MCF 10A (cell line): Measurements from ENCODE around the gene DLGAP3. TPM values are rescaled to one million over a fixed set of nuclear protein-coding genes. Genes with fewer than 3 reads are reported as not detected.

Source experiments
- BruUV-seq: library from RNA; stranded (reverse); fragments of 400-500 nt; replicated peaks from 2 replicates; lab custom pipeline; 2021; lab: Mats Ljungman, UMichigan
- CTCF ChIA-PET: fragments of 300-600 bp; sonication (Branson Sonifier 250); formaldehyde crosslinking; extraction: SDS; loops from one replicate; lab custom pipeline; 2021; ENCODE audit warnings: antibody characterized with exemption, inconsistent platforms; lab: Yijun Ruan, JAX
- POLR2A ChIA-PET: fragments of 300-600, 350-650 bp; sonication (Branson Sonifier 250); formaldehyde crosslinking; extraction: SDS; loops from one replicate; lab custom pipeline; 2020; ENCODE audit warnings: antibody characterized with exemption, inconsistent platforms; lab: Yijun Ruan, JAX
- DNase-seq: peaks from one replicate; pipeline ENCODE4 v3.0.0-alpha.2; 2018; ENCODE audit not compliant: unreplicated experiment
- H3K27ac Mint-ChIP-seq: one replicate; pipeline ENCODE4 v1.8.0; 2022; ENCODE audit warnings: mild to moderate bottlenecking, low read depth, mixed read lengths; ENCODE audit not compliant: unreplicated experiment
- H3K27me3 Mint-ChIP-seq: one replicate; pipeline ENCODE4 v1.8.0; 2022; ENCODE audit warnings: mixed read lengths; ENCODE audit not compliant: insufficient read depth, unreplicated experiment
- H3K36me3 Mint-ChIP-seq: one replicate; pipeline ENCODE4 v1.8.0; 2022; ENCODE audit warnings: mild to moderate bottlenecking, moderate library complexity, mixed read lengths; ENCODE audit not compliant: insufficient read depth, unreplicated experiment
- H3K4me1 Mint-ChIP-seq: one replicate; pipeline ENCODE4 v1.8.0; 2022; ENCODE audit warnings: mixed read lengths; ENCODE audit not compliant: insufficient read depth, unreplicated experiment
- H3K4me3 Mint-ChIP-seq: one replicate; pipeline ENCODE4 v1.8.0; 2022; ENCODE audit warnings: mild to moderate bottlenecking, moderate library complexity, mixed read lengths; ENCODE audit not compliant: unreplicated experiment
- H3K9me3 Mint-ChIP-seq: one replicate; pipeline ENCODE4 v1.8.0; 2022; ENCODE audit warnings: mixed read lengths; ENCODE audit not compliant: unreplicated experiment
- intact Hi-C: fragments of 100-400 bp; cut with micrococcal nuclease; formaldehyde crosslinking; loops from 2 replicates; pipeline ENCODE4 v1.14.1; 2022
- total RNA-seq: library from RNA; stranded (reverse); gene quantifications from 2 replicates; pipeline ENCODE4 v1.2.3, GENCODE V29; 2022
- TF ChIP-seq, protein P1 (sequence below): fragments of 200-600 bp; IDR thresholded peaks from one replicate; pipeline ENCODE4 v1.8.0; 2022; ENCODE audit warnings: antibody characterized with exemption, mild to moderate bottlenecking; ENCODE audit not compliant: unreplicated experiment

DLGAP3 gene
- total RNA-seq, 1 experiment from 2014 or later = 0.14 TPM

DNA sequence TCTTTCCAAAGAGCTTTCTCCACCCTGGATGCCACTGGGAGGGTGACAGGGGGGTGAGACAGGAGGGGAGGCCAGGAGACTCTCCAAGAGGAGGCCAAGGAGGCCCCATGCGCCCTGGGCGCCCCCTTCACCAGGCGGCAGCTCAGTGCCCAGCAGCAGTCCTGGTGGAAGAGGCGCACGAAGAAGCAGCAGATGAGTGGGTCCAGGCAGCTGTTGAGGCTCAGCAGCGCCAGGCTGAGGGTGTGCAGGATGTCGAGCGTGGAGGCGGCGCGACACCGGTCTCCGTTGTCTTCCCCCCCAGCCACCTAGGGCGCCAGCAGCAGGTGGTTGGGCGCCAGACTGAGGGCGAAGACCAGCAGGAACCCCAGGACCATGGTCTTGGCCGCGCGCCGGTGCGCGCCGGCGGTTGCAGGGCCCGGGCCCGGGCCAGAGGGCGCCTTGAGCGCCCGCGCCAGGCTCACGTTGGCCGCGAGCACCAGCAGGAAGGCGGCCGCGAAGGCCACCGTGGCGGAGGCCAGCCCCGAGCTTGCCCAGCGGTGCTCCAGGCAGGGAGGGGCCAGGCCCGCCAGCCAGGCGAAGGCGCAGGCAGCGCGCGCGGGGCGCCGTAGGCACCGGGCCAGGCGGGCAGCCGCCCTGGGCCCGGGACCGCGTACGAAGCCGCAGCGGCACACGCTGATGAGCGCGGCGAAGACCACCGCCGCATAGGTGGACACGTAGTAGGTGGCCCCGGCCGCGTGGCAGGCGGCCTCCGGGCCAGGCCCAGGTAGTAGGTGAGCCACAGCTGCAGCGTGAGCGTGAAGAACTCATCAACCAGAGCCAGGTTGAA lies 47.1 kb upstream of the DLGAP3 start:
- CTCF ChIA-PET = no interaction called here
- Mint-ChIP-seq H3K9me3 (no peaks in the 10 kb centered on the region), H3K27me3 (no peaks in the 10 kb centered on the region), H3K4me1 (no peaks in the 10 kb centered on the region), H3K27ac (no peak overlapping the region), H3K36me3 (peaks cover 13% of the 10 kb centered on the region), H3K4me3 (no peak overlapping the region)
- POLR2A ChIA-PET = interaction anchor here (4.3 kb wide), 1 partner anchor 8 kb away, joined by 16 read pairs; the partner anchor contains the start of gene TMEM35B
- intact Hi-C loops = no loop called here
- TF ChIP-seq, protein P1, sequence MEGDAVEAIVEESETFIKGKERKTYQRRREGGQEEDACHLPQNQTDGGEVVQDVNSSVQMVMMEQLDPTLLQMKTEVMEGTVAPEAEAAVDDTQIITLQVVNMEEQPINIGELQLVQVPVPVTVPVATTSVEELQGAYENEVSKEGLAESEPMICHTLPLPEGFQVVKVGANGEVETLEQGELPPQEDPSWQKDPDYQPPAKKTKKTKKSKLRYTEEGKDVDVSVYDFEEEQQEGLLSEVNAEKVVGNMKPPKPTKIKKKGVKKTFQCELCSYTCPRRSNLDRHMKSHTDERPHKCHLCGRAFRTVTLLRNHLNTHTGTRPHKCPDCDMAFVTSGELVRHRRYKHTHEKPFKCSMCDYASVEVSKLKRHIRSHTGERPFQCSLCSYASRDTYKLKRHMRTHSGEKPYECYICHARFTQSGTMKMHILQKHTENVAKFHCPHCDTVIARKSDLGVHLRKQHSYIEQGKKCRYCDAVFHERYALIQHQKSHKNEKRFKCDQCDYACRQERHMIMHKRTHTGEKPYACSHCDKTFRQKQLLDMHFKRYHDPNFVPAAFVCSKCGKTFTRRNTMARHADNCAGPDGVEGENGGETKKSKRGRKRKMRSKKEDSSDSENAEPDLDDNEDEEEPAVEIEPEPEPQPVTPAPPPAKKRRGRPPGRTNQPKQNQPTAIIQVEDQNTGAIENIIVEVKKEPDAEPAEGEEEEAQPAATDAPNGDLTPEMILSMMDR = no peak
- no peak for DNase-seq
- BruUV-seq = no TSS peak

DNA sequence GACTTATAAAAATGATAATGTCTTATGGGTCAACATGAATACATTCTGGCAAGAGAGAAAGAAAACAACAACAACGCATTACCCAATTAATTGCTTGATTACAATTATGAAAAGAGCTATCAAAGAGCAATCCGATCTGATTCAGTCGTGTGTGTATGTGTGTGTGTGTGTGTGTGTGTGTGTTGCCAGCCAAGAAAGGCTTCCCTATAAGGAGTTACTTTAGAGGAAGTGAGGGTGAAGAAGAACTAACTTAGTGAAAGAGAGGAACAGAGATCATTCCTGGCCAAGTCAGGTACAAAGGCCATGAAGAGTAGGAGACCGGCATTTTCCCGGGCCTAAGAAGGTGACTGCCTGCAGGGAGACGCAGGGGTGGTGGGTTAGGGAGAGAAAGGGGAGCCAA lies 46.3 kb upstream of the DLGAP3 start:
- no peaks in the 10 kb centered on the region for H3K27me3 Mint-ChIP-seq
- no peak for DNase-seq
- peaks cover 9% of the 10 kb centered on the region for H3K36me3 Mint-ChIP-seq
- ChIA-PET CTCF (interaction anchor here (0.9 kb wide), 1 partner anchor 116 kb away, joined by 4 read pairs; the partner anchor contains the start of gene SMIM12), POLR2A (interaction anchor here (4.3 kb wide), 1 partner anchor 9 kb away, joined by 16 read pairs; the partner anchor contains the start of gene TMEM35B)
- BruUV-seq = no TSS peak
- no peak overlapping the region for H3K27ac Mint-ChIP-seq
- TF ChIP-seq, protein P1 = no peak
- H3K4me3 Mint-ChIP-seq = no peak overlapping the region
- H3K4me1 Mint-ChIP-seq = no peaks in the 10 kb centered on the region
- no peaks in the 10 kb centered on the region for H3K9me3 Mint-ChIP-seq
- intact Hi-C loops = no loop called here

DNA sequence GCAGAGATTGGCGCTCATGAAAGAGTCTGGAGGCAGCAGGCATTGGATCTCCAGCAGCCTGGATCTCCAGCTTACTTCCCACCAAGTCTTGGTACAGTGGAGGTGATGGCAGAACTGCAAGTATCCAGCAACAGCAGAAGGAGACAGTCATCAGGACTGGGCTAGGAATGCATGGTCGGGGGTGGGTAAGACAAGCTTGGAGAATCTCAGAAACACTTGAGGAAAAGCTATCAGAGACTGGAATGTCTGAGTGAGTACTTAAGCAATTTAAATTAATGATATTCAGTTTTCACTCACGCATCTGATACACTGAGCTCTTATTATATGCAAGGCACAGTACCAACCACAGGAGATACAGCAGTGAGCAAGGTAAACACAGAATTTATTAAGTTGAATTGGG lies 45.9 kb upstream of the DLGAP3 start:
- H3K27ac Mint-ChIP-seq = no peak overlapping the region

DNA sequence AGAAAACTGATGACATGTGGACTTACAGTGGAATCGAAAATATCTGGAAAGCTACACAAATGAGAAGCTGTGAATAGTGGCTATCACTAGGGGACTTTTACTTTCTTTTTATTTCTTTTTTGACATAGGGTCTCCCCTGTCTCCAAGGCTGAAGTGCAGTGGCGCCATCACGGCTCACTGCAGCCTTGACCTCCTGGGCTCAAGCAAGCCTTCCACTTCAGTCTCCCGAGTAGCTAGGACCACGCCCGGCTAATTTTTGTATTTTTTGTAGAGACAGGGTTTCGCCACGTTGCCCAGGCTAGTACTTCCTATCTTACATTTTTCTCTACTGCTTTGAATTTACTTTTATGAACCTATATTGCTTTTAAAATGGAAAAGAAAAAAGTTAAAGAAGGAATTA lies 45.2 kb upstream of the DLGAP3 start:
- TF ChIP-seq, protein P1 = no peak
- no peak overlapping the region for H3K4me3 Mint-ChIP-seq
- intact Hi-C loops = no loop called here
- CTCF ChIA-PET = interaction anchor here (0.9 kb wide), 1 partner anchor 754 kb away, joined by 3 read pairs; no protein-coding TSS in a partner anchor
- no TSS peak for BruUV-seq
- no peak overlapping the region for H3K27ac Mint-ChIP-seq
- no peaks in the 10 kb centered on the region for H3K27me3 Mint-ChIP-seq
- H3K36me3 Mint-ChIP-seq = peaks cover 6% of the 10 kb centered on the region
- no peaks in the 10 kb centered on the region for H3K9me3 Mint-ChIP-seq
- H3K4me1 Mint-ChIP-seq = no peaks in the 10 kb centered on the region
- POLR2A ChIA-PET = interaction anchor here (0.7 to 4.3 kb wide), 2 partner anchors 10 to 12 kb away, joined by 4 to 16 read pairs; partner anchors contain the start of gene TMEM35B
- no peak for DNase-seq

More for the DNA sequence above, 45.9 kb upstream of the DLGAP3 start:
- Mint-ChIP-seq H3K9me3 (no peaks in the 10 kb centered on the region), H3K27me3 (no peaks in the 10 kb centered on the region), H3K4me3 (no peak overlapping the region), H3K36me3 (peaks cover 6% of the 10 kb centered on the region), H3K4me1 (no peaks in the 10 kb centered on the region)
- POLR2A ChIA-PET = interaction anchor here (4.3 kb wide), 1 partner anchor 9 kb away, joined by 16 read pairs; the partner anchor contains the start of gene TMEM35B
- no TSS peak for BruUV-seq
- TF ChIP-seq, protein P1 = no peak
- DNase-seq = no peak
- intact Hi-C loops = no loop called here
- CTCF ChIA-PET = interaction anchor here (0.9 kb wide), 1 partner anchor 116 kb away, joined by 4 read pairs; the partner anchor contains the start of gene SMIM12
